HG02588 (cell line): ENCODE data around the gene KLHL29.

Experiments used
- ATAC-seq: cut with Tn5 transposase; IDR thresholded peaks from one replicate; pipeline ENCODE4 v1.9.1; 2021; ENCODE audit warnings: mild to moderate bottlenecking, moderate library complexity; ENCODE audit not compliant: unreplicated experiment

KLHL29 gene

GRCh38 chr2:23563673-23564614 lies 179.0 kb downstream of the KLHL29 start:
- ATAC-seq = no peak

GRCh38 chr2:23564615-23564960 lies 179.6 kb downstream of the KLHL29 start:
- ATAC-seq = no peak

GRCh38 chr2:23565374-23565773 lies 180.4 kb downstream of the KLHL29 start:
- no peak for ATAC-seq

- no peak for ATAC-seq
These were observed 180.8 kb downstream of the KLHL29 start for GRCh38 chr2:23565814-23566213.

GRCh38 chr2:23566241-23567142 lies 181.5 kb downstream of the KLHL29 start:
- ATAC-seq = no peak

GRCh38 chr2:23567161-23567756 lies 182.3 kb downstream of the KLHL29 start:
- ATAC-seq = no peak

GRCh38 chr2:23568211-23568610 lies 183.2 kb downstream of the KLHL29 start:
- no peak for ATAC-seq

GRCh38 chr2:23568626-23569190 lies 183.7 kb downstream of the KLHL29 start:
- no peak for ATAC-seq

- no peak for ATAC-seq
These were observed 184.9 kb downstream of the KLHL29 start for GRCh38 chr2:23569761-23570365.

- ATAC-seq = no peak
These were observed 186.1 kb downstream of the KLHL29 start for GRCh38 chr2:23571085-23571484.

GRCh38 chr2:23571527-23572282 lies 186.7 kb downstream of the KLHL29 start:
- no peak for ATAC-seq

- no peak for ATAC-seq
These were observed 190.1 kb downstream of the KLHL29 start for GRCh38 chr2:23574919-23575654.

GRCh38 chr2:23578964-23579671 lies 194.1 kb downstream of the KLHL29 start:
- no peak for ATAC-seq

GRCh38 chr2:23579674-23580073 lies 194.7 kb downstream of the KLHL29 start:
- ATAC-seq = no peak

- ATAC-seq = no peak
These were observed 198.5 kb downstream of the KLHL29 start for GRCh38 chr2:23583467-23583866.

- no peak for ATAC-seq
These were observed 199.2 kb downstream of the KLHL29 start for GRCh38 chr2:23584054-23584745.

- ATAC-seq = no peak
These were observed 200.5 kb downstream of the KLHL29 start for GRCh38 chr2:23585273-23586170.
